Upper lobe of left lung (tissue), 4 donors: ENCODE results near the gene ADAMTSL3.

Experiments
- EP300 ChIP-seq, 4 donors: sonication (generic); formaldehyde crosslinking; IDR thresholded peaks; one replicate each; pipeline ENCODE4 v1.5.1; 2017; ENCODE audit warnings: antibody characterized with exemption in 4 of 4, control low read depth in 2 of 4
- POLR2A ChIP-seq, 4 donors: fragments of 450-650 bp; IDR thresholded peaks; one replicate each; pipeline ENCODE4 v1.5.1; 2016 to 2017; ENCODE audit warnings: antibody characterized with exemption in 4 of 4, mild to moderate bottlenecking in 2 of 4
- POLR2AphosphoS5 ChIP-seq, 2 donors: sonication (generic); formaldehyde crosslinking; IDR thresholded peaks; one replicate each; pipeline ENCODE4 v1.5.1; 2017; ENCODE audit warnings: antibody characterized with exemption in 2 of 2
- TF ChIP-seq, protein P1 (sequence below), 6 experiments: fragments of 450-650 bp in 4 of 6; fragments of 200-600 bp in 2 of 6; sonication (generic) in 2 of 6; IDR thresholded peaks; one replicate each; pipeline ENCODE4 v1.5.1; 2016 to 2019; ENCODE audit warnings: antibody characterized with exemption in 6 of 6

DNA sequence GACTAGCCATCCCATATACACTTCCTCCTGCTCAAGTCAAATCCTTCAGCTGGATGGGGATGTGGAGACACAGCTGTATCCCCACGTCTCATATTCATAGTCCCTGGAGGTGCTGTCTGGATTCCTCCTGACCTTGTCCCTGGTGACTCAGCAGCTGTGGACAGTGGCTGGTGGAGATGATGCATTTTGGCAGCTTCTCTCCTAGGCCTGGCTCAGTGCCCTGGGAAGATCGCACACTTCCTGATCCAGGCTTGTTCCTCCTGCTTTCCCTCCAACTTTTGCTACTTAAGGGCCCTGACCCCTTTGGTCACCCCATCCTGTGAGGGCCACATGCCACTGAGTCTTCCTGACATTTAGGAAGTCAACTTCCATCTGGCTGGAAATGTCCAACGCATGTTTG lies 44.4 kb downstream of the ADAMTSL3 start:
- TF ChIP-seq, protein P1, sequence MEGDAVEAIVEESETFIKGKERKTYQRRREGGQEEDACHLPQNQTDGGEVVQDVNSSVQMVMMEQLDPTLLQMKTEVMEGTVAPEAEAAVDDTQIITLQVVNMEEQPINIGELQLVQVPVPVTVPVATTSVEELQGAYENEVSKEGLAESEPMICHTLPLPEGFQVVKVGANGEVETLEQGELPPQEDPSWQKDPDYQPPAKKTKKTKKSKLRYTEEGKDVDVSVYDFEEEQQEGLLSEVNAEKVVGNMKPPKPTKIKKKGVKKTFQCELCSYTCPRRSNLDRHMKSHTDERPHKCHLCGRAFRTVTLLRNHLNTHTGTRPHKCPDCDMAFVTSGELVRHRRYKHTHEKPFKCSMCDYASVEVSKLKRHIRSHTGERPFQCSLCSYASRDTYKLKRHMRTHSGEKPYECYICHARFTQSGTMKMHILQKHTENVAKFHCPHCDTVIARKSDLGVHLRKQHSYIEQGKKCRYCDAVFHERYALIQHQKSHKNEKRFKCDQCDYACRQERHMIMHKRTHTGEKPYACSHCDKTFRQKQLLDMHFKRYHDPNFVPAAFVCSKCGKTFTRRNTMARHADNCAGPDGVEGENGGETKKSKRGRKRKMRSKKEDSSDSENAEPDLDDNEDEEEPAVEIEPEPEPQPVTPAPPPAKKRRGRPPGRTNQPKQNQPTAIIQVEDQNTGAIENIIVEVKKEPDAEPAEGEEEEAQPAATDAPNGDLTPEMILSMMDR (IDR thresholded peaks at IDR 0.05), result no peak
- TF ChIP-seq POLR2AphosphoS5 (IDR thresholded peaks at IDR 0.05) (peak; percentile 28 to 35), POLR2A (IDR thresholded peaks at IDR 0.05) (no peak), EP300 (IDR thresholded peaks at IDR 0.05) (peak in 1 of 4 donors; percentile 3)
